Activated CD8-positive, alpha-beta memory T cell treated with anti-CD3 and anti-CD28 coated beads, Interleukin-2, amount 50 U/mL, for 4 hours (primary cell): ENCODE data around the gene TIMM10.

Source experiments
- DNase-seq: peaks from one replicate; pipeline ENCODE4 v3.0.0-alpha.2; 2020

Gene TIMM10

DNA sequence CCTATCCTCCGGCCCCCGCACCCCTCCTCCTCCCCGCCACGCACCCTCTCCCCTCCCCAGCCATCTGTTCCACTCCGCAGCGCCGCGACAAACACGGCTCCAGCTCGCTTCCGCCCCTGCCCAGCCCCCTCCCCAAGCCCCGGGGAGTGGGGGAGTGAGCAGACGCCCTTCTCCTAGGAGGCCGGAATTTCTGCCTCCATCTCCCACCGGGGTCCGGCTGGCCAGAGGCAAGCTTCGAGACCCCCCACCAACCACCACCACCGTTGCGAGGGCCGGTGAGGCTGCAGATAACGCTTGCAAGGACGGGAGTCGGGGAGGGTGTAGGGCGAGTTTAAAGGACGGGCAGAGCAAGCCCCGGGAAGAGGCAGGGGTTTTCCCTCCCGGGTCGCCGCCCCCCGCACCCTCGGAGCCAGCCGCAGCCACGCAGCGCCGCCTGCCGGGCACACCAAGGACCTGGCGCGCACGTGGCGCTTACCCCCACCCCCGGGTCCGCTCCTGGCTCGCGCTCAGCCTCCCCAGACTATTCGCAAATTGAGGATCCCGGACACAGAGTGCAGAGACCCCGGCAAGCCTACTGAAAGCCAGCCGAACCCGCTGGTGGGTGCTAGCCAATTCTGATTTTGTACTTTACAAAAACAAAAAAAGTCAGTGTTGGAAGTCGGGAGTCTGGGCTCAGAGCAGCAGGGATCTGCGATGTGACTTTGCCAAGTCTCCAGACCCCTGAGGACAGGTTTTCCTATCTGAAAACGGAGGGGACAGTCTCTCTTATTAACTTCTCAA is 47.6 kb downstream of the TIMM10 start:
- peak; percentile 79 for DNase-seq

GRCh38 chr11:57481915-57482781 is 48.4 kb downstream of the TIMM10 start:
- DNase-seq: no peak

- no peak for DNase-seq
Measured at GRCh38 chr11:57481315-57481714, 49.2 kb downstream of the TIMM10 start.

- peak; percentile 74 for DNase-seq
Measured at GRCh38 chr11:57480409-57481137, 50.0 kb downstream of the TIMM10 start.

- no peak for DNase-seq
Measured at GRCh38 chr11:57479911-57480310, 50.6 kb downstream of the TIMM10 start.

DNA sequence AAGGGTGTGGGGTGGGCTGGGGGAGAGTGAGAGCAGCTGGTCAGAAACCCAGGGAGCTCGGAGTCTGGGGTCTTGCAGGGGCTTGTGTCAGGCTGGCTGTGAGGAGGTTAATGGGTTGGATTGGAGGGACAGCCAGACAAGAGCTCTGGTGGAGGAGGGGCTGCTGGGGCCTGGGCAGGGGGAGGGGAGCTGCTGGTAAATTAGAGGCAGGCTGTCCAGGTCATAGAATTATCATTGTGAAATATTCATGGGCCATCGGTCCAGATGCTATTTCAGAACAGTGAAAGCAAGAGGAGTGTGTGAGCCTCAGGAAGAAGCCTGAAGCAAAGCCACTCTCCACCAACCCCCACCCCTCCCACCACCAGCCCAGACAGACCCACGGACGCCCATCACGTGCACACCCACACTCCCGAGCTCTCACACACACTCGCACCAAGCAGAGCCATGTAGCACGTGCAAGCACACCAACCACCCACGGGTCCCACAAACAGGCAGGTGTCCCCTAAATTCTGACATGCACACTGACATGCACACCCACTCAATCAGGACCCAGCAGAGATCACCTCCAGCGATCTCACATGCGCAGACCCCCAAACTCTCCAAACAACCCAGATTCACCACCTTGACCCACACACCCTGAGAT is 51.4 kb downstream of the TIMM10 start:
- no peak for DNase-seq
